Stimulated activated CD4-positive, alpha-beta T cell treated with anti-CD3 and anti-CD28 coated beads, Interleukin-1b, Interleukin-23, amount 100 ng/mL, for 1 hour (primary cell): ENCODE measurements around the gene CAPN5.

ENCODE experiments used
- DNase-seq, 2 donors: peaks; one replicate each; pipeline ENCODE4 v3.0.0-alpha.2; 2020; ENCODE audit warnings: low read depth in 2 of 2

CAPN5 gene

DNA sequence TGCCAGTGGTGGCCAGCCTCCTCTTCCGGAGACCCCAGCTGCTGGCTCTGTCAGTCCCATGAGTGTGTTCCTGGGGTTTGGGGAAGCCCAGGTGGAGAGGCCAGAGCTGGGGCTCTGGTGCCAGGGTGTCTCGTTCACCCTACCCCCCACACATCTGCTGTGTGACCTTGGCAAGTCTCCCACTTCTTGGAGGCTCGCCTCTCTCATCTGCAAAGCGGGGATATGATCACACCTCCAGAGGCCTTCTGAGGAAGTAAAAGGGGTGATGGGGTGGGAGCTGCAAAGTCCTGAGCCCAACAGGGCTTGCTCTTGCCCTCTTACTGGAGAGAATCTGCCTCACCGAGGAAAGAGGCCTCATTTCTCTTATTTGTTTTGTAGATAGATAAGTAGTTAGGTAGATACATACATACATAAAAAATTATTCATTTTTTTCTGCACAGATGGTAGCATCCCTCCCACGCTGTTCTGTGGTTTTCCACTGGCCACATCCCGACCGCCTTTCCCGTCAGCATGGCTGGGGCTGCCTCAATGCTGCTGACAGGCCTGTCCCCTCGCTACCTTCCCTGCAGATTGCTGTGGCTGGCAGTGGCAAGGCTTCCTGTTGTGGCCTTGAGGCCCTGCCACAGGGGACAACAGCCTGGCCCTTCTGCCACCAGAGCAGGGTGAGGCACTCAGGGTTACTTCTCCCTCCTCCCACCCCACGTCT, 85.2 kb downstream of the CAPN5 start:
- DNase-seq = peak in 1 of 2 donors; percentile 13

DNA sequence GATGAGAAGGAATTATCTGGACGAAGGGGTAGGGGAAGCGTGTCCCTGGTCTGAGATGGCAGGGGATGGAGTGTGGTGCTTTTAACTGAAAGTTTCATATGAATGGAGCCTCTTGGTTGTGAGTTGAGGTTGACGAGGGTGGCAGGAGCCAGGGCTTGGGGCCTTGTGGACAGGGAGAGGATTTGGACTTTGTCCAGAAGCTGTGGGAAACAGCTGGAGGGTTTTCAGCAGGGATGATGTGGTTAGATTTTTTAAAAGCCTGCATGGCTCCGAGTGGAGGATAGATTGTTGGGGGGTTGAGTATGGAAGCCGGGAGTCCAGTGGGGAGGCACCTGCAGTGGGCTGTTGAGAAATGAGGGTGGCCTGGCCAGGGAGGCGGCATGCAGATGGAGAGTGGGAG, 86.1 kb downstream of the CAPN5 start:
- DNase-seq = no peak

DNA sequence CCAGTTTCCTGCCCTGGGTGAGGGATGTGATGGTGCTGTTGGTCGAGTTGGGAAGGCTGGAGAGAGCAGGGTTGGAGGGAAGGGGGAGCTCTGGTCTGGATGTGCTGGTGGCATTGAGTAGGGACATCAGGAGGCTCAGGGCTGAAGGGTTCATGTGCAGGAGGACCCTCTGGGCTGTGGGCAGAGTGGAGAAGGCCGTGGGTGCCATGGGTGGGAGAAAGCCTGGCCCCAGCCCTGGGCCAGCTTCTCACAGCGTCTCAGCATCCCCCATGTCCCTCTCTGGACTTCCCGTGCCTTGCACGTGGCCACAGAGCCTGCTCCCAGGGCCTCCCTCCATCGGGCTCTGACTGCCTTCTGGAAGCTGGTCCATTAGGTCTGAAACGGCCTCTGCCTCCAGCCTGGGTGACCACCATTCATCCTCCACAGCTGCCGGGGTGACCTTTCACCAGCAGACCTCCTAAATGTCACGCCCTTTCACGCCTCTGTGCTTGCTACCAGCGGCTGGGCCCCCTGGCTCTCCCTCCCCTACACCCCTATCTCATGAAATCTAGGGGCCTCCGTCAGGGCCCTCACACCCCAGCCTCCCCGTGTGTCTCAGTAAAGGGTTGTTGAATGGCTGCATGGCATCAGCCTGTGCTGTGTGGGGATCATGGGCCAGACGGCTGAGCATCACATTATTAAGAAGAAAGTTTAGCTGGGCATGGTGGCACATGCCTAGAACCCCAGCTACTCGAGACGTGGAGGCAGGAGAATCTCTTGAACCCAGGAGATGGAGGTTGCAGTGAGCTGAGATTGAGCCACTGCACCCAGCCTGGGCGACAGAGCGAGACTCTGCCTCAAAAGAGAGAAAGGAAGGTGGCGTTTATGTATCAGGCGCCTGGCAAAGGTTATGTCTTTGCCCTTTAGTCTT, 86.8 kb downstream of the CAPN5 start:
- DNase-seq = no peak

DNA sequence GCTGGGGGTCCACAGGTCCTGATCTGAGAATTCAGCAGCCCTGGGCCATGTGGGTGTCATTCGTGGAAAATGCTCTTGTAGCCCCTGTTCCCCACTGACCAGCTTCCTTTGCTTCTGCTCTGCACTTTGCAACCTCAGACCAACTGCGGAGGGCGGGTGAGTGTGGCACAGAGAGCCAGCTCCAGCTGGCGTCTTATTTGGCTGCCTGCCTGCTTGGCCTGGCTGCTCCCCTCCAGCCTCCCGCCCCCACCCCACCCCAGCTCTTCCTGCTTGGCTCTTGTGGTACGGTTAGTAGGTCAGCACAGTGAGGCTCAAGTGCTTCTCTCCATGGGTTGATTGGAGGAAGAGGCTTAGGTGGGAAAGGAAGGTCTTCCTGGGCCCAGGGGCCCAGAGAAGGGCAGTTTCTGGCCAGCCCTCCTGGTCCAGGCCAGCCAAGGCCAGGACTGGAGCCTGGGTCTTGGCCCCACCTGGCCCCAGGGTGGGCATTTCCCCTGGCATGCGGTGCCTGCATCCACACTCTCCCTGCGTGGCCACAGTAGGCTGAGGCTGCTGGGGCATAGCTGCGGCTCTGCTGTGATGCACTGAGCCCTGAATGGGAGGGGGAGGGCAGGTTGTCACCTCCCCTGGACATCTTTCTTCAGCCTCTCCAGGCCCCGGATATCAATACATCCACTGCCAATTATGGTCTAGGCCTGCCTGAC, 87.8 kb downstream of the CAPN5 start:
- DNase-seq = no peak

DNA sequence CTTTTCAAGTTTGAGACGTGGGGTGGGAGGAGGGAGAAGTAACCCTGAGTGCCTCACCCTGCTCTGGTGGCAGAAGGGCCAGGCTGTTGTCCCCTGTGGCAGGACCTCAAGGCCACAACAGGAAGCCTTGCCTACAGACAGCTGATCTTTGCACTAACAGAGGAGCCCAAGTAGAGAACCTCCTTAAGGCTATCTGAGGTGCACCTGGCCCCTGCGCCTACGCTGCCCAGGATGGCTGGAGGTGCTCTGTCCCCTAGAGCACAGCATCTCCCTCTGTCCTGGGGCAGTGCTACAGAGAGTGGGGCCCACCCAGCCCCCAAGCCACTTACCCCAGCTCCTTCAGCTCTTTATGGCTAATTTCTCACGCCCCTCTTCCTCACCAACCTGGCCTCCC, 88.3 kb downstream of the CAPN5 start:
- DNase-seq = no peak

DNA sequence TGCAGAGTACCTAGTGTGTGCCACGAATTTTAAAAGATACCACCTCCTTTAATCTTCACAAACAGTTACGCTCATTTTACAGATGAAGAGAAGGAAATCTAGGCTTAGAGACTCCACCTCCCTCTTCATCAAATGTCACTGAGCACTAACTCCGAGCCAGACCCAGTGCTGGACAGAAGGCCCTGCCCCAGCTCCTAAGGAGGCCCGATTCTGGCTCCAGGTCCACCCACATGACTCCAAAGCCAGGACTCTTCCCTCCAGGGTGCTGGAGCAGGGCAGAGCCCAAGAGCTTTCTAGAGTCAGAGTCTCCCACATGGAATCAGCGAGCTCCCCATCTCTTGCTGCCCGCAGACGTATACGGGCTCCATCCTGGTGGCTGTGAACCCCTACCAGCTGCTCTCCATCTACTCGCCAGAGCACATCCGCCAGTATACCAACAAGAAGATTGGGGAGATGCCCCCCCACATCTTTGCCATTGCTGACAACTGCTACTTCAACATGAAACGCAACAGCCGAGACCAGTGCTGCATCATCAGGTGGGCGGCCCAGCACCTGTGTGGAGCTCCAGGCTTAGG, 88.9 kb downstream of the CAPN5 start:
- DNase-seq = no peak

DNA sequence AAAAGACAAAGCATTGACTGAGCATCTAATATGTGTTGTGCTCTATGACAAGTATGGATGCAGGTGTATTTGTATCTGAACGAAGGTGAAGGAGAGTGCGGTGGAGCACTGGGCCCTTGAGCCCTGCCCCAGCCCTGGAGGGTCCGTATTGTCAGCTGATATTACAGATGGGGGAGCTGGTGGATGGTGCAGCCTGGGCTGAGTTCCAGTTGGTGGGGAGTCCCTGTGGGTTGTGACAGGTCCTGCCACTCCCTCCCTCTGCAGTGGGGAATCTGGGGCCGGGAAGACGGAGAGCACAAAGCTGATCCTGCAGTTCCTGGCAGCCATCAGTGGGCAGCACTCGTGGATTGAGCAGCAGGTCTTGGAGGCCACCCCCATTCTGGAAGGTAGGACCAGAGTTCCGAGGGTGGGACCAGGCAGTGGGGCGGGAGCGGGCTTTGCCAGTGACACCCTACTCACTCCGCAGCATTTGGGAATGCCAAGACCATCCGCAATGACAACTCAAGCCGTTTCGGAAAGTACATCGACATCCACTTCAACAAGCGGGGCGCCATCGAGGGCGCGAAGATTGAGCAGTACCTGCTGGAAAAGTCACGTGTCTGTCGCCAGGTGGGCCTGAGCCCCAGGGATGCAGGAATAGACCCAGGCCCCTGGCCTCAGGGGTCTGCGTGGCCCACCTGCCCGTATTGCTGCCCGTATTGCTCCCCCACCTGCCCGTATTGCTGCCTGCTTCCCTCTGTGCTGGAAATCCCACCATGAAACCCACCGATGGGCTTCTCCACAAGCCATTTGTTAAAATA, 89.8 kb downstream of the CAPN5 start:
- DNase-seq = no peak

DNA sequence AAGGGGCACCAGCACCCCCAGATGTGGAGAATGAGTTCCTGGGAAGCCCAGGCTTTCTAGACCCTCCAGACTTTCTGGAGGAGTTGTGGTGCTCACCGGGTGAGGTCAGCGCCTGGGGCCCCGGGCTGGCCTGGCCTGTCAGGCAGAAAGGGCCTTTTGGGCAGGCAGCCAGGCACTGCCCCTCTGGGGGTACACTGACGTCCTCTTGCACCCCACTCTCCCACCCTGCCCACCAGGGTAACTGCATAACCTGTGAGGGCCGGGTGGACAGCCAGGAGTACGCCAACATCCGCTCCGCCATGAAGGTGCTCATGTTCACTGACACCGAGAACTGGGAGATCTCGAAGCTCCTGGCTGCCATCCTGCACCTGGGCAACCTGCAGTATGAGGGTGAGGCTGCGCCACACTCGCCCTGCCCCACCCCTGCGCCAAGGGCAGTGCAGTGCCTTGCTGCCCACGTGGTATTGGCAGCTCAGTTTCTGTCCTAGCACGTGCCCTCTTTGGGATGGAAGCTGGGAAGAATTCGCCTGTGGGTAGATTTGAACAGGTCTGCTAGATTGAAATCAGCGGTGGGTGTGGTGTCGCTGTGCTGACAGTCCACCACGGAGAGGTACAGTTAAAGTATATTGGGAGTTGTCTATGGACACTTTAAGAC, 91.4 kb downstream of the CAPN5 start:
- DNase-seq = no peak

DNA sequence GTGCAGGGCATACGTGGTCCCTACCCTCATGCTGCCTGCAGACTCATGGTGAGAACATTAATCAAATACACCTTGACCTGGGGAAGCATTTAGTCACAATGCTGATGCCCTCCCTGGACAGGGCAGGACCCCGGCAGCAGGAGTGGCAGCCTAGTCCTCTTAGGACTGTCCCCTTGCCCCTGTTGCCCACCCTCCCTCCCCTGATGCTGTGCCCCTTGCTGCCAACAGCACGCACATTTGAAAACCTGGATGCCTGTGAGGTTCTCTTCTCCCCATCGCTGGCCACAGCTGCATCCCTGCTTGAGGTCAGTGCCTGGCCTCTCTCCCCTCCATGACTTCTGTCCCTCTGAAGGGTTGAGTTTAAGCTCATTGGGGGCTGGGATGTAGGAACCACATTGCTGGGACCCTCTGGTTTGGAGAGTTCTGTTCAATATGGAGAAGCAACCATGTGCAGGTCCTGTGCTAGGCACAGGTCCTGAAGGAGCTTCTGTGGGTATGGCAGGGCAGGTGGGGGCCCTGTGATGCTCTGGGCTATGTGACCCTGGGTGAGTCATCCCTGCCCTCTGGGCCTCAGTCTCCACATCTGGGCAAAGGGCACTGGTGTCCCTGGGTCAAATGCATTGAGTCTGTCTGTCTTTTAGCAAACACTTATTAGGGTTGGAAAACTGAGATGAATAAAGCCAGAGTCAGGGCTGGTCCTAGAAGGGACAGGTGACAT, 92.6 kb downstream of the CAPN5 start:
- no peak for DNase-seq

DNA sequence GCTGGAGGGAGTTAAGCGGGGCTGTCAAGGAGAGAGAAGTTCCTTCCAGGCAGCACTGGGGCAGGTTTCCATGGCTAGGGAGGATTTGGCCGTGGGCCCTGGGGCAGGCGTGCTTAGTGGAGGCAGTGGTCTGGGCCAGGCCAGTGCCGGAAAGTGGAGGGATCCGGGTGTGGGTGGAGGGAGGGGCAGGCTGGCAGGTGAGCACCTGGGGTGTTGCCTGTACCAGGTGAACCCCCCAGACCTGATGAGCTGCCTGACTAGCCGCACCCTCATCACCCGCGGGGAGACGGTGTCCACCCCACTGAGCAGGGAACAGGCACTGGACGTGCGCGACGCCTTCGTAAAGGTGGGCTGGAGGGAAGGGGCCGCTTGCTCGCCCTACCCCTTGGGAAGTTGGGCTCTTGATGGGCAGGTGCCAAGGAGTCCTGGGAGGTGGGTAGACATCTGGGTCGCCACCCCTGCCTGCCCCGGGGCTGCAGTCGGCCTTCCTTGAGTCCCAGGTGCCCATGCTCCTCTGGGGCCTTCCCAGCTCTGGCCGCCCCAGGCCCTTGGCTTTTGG, 93.2 kb downstream of the CAPN5 start:
- no peak for DNase-seq

DNA sequence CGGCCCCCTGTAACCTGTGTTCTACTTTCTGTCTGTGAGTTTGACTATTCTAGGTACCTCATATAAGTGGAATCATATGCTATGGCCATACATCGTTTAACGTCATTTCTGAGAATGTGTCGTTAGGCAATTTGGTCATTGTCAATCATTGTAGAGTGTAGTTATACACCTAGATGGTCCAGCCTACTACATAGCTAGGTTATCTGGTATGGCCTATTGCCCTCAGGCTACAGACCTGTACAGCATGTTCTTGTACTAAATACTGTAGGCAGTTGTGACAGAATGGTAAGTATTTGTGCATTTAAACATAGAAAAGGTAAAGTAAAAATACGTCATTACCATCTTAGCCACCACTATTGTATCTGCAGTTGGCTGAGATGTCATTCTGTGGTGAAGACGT, 96.5 kb downstream of the CAPN5 start:
- DNase-seq = no peak

DNA sequence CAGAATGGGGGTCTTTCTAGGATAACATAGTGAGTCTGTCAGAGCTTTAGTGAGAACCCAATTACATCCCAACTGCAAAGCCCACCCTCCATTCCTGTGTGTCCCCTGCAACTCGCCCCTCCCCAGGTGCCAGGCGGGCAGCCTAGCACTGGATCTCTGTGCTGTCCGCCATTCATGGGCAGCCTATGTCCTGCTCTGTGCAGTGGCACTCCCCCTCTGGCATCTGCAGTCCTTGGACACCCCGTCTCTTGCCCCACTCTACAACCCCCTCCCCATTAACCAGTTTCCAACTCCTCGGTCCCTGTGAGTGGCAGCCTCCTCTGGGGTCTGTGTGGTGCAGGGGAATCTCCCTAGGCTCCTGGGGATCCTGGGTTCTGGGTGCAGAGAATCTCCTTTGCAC, 98.3 kb downstream of the CAPN5 start:
- no peak for DNase-seq

DNA sequence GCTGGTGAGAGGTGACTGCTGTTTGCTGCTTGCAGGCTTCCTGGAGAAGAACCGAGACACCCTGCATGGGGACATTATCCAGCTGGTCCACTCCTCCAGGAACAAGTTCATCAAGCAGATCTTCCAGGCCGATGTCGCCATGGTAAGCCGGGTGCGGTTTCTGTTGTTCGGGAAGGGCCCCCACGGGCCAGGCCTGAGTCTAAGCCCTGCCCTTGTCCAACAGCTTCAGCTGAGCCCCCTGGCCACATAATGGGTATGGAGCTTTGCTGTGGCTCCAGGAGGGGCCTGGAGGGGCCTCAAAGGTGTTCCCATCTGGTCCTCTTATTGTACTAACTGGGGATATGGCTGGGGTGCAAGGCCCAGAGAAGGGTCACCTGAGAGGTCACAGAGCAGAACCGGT, 99.2 kb downstream of the CAPN5 start:
- DNase-seq = no peak

DNA sequence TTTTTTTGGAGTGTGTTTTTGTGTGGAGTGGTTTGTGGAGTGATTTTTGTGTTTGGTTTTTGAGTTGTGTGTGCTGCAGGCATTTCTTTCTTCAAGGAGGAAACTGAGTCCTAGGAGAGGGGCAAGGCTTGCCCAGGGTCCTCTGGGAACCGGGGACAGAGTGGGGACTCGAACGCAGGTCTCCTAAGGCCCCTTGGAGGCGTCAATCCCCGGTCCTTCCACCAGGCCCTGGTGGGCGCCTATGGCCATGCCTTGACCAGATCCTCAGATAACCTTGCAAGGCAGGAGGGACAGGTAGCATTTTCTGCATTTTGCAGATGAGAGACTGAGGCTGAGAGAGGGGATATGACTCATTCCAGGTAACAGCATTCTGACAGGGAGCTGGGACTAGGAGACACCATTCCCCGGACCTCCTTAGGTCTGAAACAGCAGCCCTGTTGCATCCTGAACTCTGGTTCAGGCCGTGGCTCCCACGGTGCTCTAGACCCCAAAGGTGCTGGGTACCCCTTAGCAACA, 100.4 kb downstream of the CAPN5 start:
- DNase-seq = no peak

DNA sequence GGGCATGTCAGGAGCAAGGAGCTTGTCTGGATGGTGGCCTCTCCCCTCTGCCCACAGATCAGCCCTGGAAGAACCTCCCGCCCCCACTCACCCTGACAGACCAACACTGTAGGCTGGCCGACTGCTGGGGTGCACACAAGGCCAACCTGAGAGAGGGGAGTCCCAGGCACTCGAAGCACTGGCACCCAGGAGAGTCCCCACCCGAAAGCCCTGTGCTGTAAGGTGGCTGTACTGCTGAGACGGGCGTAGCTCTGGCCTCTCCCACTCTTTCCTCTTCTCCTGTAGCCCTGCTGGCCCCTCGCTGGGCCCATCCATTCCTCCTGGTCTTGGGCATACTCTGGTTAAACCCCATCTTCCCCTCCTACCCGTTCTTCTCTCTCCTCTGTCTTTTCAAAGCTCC, 101.0 kb downstream of the CAPN5 start:
- no peak for DNase-seq

DNA sequence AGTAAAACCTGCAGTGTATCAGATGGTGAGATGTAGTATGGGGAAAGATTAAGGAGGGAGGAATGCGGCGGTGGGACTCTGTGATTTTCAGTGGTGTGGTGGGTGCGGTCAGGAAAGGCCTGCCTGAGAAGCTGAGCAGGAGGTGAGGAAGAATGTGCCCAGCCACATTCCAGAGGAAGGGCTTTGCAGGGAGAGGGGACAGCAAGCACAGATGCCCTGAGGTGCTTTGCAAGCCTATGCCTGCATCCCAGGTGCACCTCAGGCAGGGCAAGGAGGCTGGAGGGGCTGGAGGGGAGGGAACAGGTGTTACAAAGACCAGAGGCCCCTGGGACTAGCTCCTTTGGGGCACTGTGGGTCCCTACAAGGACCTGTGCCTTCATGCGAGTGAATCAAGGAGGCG, 103.3 kb downstream of the CAPN5 start:
- no peak for DNase-seq

DNA sequence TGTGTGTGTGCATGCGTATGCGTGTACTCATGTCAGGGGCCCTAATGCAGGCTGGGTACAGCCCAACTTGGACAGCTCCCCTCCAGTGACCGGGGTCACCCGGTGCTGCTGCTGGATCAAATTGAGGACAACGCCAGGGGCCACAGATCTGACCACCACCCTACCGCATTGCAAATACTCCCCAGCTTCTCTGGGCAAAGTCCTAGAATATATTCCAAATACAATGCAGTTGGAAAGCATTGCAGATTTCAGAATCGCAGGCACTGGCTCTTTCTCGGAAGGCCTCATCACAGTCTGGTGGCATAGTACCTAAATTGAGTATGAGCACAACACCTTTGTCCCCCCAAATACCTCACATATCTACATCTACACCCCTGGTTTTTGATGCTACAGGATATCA, 104.5 kb downstream of the CAPN5 start:
- DNase-seq = no peak

DNA sequence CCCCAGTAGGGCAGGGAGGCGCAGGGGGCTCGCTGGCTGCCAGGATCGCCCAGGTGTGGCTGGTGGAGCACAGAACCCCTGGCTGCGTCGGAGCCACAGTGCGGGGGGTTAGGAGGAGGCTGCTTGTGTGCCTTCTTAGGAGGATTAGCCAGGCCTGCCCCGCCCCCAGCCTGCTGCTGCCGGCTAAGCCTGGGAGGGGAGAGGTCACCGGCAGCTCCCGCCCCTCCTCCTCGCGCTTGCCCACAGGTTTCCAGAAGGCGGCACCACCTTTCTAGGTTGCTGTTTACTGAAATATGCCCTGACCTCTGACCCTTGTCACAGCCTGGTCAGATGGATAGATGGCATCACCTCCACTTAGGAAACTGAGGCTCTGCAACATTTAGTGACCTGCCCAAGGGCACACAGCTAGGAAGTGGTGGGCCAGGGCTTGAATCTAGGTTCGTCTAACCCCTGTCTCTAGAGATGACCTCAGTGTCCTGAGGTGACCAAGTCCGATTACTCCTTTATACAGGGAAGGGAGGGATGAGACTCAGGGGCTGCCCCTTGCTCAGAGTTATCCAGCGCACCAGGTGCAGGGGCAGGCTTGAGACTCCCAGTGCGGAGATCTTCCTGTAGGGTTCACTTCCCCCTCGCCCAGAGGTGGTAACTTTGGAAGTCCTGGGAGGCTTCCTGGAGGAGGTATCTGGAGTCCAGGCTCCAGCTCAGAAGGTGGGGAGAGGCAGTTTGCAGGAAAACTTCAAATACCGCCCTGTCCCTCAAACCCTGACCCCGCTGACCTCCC, 105.3 kb downstream of the CAPN5 start:
- no peak for DNase-seq

DNA sequence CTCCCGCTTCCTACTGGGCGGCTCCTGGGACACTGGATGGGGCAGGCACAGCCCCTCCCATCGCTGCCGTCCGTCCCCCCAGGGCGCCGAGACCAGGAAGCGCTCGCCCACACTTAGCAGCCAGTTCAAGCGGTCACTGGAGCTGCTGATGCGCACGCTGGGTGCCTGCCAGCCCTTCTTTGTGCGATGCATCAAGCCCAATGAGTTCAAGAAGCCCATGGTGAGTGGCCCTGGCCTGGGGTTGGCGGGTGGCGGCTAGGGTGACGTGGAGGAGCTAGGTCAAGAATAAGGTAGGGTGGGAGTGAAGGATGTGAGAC, 105.9 kb downstream of the CAPN5 start:
- DNase-seq = no peak
